GM12801 (cell line): Measurements from ENCODE around the gene BMI1.

ENCODE experiments used
- TF ChIP-seq, protein P1 (sequence below): IDR thresholded peaks from one replicate; pipeline ENCODE4 v1.5.1; 2011; ENCODE audit warnings: control low read depth; ENCODE audit not compliant: insufficient read length; ENCODE audit errors: extremely low read depth

The BMI1 gene

DNA sequence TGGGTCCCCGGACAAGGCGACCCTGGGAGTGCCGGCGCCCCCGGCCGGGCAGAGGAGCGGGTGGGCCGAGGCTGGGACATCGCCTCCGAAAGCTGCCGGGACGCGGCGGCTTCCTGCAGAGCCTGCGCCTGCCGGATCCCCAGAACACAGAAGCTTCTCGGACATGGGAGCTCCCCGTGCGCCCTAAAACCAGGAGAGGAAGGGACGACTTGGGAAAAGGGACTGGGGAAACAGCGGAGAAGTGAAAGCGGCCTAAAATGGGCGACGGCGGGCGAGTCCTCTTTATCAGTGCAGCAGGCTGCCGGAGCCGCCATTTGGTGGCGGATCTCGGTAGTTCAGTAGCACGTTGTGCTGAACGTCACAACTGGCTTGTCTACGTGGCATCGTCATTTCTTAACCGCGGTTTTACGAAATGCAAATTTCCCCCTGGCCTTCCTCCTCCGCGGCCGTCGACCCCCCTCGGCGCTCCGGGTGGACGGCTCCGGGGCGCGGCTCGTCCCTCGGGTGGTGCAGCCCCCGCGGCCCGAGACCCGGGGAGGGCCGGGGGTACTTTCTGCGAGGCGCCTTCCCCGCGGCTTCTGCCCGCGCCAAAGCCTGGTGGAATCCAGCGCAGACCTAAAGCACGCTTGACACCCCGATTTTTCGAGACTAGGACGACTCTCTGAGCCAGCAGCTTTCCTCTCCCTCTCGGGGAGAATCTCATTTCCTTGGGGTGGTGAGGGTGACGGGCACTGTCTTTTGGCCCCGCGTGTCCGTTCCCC, 14.5 kb downstream of the BMI1 start:
- TF ChIP-seq, protein P1, sequence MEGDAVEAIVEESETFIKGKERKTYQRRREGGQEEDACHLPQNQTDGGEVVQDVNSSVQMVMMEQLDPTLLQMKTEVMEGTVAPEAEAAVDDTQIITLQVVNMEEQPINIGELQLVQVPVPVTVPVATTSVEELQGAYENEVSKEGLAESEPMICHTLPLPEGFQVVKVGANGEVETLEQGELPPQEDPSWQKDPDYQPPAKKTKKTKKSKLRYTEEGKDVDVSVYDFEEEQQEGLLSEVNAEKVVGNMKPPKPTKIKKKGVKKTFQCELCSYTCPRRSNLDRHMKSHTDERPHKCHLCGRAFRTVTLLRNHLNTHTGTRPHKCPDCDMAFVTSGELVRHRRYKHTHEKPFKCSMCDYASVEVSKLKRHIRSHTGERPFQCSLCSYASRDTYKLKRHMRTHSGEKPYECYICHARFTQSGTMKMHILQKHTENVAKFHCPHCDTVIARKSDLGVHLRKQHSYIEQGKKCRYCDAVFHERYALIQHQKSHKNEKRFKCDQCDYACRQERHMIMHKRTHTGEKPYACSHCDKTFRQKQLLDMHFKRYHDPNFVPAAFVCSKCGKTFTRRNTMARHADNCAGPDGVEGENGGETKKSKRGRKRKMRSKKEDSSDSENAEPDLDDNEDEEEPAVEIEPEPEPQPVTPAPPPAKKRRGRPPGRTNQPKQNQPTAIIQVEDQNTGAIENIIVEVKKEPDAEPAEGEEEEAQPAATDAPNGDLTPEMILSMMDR, result no peak

- TF ChIP-seq, protein P1, result no peak
Measured at GRCh38 chr10:22338185-22338900, 17.4 kb downstream of the BMI1 start.

GRCh38 chr10:22338931-22339330, 18.0 kb downstream of the BMI1 start:
- TF ChIP-seq, protein P1, result no peak

DNA sequence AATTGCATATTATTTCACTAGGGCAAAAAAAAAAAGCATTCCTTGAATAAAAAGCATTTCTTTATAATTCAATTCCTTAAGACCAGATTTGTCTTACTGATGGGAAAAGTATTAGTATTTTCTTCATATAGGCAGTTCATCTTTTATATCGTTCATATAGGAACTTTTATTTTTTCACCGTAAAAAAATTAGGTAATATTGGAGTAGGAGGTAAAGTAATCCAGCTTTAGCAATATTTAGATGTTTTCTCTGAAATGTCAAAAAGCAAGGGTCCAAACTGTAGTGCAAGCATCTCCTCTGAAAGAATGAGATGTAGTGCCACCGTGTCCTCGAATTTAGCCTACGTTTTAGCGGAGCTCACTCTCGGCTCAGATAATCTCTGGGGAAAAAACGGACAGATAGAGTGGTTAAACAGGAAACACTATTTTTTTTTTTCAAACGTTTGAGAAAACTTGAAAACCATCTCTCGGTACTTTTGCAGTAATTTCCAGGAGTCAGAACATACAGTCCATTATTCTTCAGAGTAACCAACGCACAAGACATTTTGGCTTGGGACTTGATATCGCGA, 18.9 kb downstream of the BMI1 start:
- TF ChIP-seq, protein P1, result no peak

- TF ChIP-seq, protein P1, result no peak
Measured at GRCh38 chr10:22340329-22341189, 19.7 kb downstream of the BMI1 start.

- TF ChIP-seq, protein P1, result no peak
Measured at GRCh38 chr10:22341190-22341925, 20.5 kb downstream of the BMI1 start.
